ENCODE measurements around the gene STIP1.
A peak's percentile ranks its signal among the peaks of the same experiment; 100 is the strongest.

Gene STIP1

DNA sequence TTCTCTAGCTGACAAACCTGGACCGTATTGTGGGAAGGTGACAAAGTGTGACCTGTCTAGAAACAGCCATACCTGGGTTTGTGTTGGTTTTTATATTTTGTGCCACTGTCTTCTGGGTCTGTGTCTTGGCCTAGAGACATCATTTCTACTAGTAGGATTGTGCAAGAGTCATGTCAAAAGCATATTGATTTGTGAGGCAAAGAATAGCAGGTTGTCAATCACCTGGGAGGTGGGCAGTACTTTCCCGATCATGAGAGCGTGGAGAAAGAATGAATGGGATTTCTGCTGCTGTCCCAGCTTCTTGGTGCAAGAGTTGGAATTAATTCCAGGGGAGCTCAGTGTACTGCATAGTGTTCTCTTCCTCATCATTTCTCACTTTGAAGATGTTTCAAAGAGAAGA, 15.6 kb downstream of the STIP1 start:
- DNase-seq = no peak

DNA sequence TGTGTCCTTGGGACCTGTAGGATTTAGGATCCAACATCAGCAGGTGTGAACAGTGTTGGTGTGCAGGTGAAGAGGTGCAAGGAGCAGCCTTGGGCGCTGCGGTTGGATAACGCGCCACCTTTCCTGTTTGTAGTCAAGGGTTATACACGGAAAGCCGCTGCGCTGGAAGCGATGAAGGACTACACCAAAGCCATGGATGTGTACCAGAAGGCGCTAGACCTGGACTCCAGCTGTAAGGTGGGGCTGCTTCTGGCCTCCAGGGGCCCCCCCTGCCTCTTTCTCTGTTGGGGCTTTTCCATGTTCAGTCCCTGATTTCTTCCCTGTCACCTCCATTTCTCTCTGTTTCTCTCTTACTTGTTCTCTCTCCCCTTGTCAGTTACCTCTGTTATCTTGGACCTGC, 17.0 kb downstream of the STIP1 start:
- no peak for DNase-seq

GRCh38 chr11:64203421-64204079, 17.6 kb downstream of the STIP1 start:
- no peak for DNase-seq

DNA sequence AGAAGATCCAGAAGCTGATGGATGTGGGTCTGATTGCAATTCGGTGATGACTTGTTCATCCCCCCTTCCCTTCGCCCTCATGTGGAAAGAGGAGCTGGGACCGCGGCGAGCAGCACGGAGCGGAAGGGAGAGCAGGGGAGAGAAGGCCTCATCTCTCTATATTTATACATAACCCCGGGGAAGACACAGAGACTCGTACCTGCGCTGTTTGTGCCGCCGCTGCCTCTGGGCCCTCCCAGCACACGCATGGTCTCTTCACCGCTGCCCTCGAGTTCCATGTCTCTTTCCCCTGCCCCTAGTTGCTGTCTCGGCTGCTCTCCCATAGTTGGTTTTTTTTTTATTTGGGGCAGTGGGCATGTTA, 18.1 kb downstream of the STIP1 start:
- no peak for DNase-seq

DNA sequence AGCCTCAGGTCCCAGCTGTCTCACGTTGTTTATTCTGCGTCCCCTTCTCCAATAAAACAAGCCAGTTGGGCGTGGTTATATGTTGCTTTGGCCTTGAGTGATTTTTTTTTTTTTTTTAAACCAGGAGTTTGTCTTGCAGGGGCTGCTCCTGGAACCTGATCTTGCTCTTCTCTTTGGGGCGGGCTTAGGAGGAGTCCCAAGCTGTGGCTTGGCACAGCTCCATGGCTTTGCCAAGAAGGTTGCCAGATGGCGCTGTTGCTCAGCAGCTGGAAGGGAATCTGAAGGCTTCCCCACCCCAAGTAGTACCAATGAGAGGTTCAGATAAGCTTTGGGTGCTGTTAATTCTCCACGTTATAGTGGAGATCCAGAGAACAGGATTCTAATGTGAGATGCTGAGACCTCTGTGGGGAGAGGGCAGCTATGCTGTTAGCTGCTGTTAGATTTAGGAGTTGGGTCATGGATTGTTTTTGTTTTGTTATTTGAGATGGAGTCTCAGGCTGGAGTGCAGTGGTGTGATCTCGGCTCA, 18.6 kb downstream of the STIP1 start:
- peak; percentile 93 for DNase-seq

- DNase-seq = no peak
Observed at GRCh38 chr11:64206457-64207255, 20.7 kb downstream of the STIP1 start, which contains the start of gene FERMT3. Gene FERMT3 (plus strand): TSS chr11:64206721. CDS start chr11:64207365, 644 bp downstream.

- peak; percentile 67 for DNase-seq
Observed at GRCh38 chr11:64207256-64208085, 21.5 kb downstream of the STIP1 start.

DNA sequence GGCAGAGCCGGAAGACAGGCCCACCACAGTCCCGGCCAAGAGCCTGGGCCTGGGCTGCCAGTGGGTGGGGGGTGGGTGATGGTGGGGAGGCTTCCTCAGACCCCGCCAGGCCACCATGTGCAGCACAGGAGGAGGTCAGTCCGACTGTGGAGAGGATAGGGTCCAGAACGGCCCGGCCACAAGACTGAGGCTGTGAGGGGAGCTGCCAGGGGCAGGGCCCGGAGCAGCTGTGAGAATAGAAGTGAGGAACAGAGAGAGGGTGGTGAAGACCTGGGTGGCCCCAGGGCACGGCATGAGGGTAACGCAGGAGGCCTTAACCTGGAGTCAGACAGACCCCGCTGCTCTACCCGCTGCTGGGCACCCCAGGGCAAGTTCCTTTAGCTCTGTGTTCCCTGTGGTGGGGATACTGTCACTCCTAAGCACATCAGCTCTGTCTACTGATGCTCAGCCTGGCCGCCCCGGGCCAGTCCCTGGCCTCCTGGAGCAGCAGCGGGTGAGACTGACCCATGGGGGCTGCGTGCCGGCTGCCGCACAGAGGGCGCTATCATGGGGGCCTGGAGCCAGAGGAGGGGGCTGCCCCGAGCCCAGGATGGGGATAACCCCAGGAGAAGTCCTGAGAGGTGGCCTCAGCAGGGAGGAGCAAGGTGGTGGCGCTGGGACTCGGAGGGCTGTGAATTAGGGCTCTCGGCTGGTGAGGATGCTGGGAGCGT, 22.3 kb downstream of the STIP1 start:
- DNase-seq = no peak

- DNase-seq = no peak
Observed at GRCh38 chr11:64208796-64209562, 23.0 kb downstream of the STIP1 start.

- no peak for DNase-seq
Observed at GRCh38 chr11:64209563-64209843, 23.5 kb downstream of the STIP1 start.

DNA sequence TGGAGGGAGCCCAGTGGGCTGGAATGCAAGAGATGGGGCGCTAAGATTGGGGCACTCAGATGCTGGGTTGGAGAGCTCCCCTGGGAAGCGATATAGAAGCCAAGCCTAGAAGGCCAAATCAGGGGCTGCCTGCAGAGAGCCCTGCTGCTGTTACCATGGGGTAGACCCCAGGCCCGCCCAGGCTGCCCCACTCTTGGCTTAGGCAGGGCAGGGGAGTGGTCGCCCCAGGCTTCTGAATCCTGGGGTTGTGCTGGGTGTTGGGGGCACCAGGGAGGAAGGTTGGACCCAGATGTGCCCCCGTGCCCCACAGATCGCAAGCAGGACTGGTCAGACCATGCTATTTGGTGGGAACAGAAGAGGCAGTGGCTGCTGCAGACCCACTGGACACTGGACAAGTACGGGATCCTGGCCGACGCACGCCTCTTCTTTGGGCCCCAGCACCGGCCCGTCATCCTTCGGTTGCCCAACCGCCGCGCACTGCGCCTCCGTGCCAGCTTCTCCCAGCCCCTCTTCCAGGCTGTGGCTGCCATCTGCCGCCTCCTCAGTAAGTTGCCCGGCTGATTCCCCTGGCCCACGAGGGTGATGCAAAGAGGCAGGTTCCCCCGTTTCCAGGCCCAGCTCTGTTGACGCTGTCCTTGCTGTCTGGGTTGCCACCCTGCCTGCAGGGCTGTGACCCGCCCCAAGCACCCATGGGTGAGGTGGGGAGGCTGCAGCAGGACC, 24.5 kb downstream of the STIP1 start:
- no peak for DNase-seq

GRCh38 chr11:64211181-64211872, 25.4 kb downstream of the STIP1 start:
- DNase-seq = no peak

GRCh38 chr11:64216879-64217278, 30.9 kb downstream of the STIP1 start:
- DNase-seq = no peak

DNA sequence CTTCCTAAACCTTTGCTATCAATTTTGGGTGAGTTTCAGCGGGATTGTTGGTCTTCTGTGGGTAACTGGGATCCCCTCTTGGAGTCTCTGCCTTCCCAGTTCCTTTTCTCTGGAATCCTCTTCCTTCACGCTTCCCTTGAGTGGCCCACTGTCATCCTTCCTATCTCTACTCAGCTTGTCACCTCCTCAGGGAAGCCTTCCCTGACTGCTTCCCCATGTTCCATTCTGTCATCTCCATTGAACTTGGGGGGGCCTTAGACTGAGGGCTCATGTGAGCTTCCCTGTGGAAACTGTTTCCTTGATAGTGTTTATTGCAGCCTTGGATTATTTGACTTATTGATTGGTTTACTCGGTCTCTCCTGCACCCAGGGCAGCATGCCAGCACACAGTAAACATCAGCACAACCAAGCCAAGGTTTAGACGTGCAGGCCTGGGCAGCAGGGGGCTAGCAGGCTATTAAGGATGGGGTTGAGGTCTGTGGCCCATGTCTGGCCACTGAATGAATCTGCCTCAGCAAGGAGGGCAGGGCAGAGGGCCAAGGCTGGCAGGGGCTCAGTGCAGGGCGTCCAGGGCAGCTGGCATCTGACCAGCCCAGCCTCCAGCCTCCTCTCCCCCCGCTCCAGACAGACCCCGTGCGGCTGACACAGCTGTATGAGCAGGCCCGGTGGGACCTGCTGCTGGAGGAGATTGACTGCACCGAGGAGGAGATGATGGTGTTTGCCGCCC, 32.8 kb downstream of the STIP1 start:
- DNase-seq = no peak

- no peak for DNase-seq
Observed at GRCh38 chr11:64219354-64219684, 33.3 kb downstream of the STIP1 start.

DNA sequence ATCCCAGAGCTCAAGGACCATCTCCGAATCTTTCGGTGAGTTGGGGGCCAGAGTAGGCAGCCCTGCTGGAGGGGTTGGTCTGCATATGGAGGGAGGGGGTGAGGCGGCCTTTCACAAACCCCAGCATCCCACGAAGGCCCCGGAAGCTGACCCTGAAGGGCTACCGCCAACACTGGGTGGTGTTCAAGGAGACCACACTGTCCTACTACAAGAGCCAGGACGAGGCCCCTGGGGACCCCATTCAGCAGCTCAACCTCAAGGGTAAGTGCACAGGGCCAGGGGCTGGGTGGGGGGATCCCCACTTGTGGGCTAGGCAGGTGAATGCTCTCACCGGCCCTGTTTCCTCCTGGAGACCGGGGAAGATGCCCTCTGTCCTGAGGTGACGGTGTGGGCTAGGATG, 33.8 kb downstream of the STIP1 start:
- DNase-seq = no peak

GRCh38 chr11:64220271-64220670, 34.3 kb downstream of the STIP1 start:
- no peak for DNase-seq

DNA sequence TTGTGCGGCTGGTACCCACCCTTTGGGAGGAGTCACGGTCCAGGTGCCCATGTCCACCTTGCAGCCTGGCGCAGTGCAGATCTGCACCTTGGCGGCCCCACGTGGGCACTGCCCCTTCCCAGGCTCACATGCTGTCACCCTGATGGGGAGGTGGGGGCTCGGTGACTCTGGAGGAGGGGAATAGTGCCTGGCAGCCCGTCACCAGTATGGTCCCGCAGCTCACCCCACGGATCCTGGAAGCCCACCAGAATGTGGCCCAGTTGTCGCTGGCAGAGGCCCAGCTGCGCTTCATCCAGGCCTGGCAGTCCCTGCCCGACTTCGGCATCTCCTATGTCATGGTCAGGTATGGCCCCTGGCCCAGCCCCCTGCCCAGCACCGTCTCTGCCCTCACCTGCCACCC, 34.8 kb downstream of the STIP1 start:
- no peak for DNase-seq

- DNase-seq = no peak
Observed at GRCh38 chr11:64222651-64223000, 36.7 kb downstream of the STIP1 start.

GRCh38 chr11:64223001-64223651, 37.2 kb downstream of the STIP1 start:
- no peak for DNase-seq
